ENCODE results near the gene MXRA8.

MXRA8 gene

DNA sequence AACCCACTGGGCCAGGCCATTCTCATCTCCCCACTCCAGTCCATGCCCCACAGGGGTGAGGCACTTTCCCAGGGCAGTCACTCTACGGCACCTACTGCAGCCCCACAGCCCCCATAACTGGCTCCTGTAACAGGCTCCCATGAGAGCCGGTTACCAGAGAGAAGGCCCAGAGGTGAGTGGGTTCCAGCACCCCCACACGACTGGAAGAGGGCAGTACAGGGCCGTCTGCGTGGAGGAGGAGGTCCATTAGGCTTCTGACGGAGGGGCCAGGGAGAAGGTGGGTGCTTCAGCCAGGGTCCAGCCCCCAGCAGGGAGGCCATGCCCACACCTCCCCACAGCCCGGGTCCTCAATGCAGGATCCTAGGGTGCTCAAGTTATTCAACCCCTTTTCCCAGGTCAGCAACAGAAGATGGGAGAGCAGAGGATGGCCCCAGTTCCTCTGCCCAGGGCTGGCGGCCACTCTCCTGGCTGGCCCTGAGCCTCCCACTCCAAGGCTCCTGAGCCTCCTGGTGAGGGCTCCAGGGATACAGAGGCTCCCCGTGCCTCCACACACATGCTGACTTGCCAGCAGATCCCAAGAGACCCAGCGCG lies 52.2 kb downstream of the MXRA8 start:
- peak; percentile 61 for DNase-seq

DNA sequence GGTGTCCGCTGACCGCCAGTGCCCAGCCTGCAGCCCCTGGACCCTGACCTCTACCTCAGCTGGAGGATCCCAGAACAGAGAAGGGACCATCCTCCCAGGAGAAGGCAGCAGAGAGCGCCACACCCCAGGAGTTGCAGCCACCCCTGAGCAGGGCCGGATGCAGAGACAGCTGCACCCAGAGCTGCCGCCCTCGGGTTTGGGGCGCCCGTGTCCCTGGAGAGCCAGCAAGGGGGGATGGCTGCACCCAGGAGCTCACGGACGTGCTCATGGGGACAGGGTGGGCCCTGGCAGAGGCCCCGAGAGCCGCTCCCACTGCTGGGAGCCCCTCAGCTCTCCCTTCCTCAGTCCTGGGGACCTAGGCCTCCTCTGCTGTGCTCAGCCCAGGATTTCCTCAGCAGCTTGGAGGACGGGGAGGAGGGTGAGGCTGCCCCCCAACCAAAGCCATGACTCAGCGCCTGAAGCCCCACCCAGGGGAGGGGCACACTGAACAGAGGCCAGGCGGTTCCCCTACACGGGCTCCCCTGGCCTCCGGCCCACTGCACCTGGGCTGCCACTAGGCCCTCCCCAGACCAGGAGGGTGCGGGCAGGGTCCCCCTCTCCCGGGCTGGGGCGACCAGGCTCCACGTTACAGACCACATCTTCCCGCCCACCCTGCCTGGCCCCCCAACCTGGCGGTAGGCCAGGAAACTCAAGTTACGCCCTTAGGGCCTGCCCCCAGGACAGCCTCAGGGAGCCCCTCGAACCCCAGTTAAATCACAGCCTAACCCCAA lies 52.9 kb downstream of the MXRA8 start:
- DNase-seq = peak; percentile 85

DNA sequence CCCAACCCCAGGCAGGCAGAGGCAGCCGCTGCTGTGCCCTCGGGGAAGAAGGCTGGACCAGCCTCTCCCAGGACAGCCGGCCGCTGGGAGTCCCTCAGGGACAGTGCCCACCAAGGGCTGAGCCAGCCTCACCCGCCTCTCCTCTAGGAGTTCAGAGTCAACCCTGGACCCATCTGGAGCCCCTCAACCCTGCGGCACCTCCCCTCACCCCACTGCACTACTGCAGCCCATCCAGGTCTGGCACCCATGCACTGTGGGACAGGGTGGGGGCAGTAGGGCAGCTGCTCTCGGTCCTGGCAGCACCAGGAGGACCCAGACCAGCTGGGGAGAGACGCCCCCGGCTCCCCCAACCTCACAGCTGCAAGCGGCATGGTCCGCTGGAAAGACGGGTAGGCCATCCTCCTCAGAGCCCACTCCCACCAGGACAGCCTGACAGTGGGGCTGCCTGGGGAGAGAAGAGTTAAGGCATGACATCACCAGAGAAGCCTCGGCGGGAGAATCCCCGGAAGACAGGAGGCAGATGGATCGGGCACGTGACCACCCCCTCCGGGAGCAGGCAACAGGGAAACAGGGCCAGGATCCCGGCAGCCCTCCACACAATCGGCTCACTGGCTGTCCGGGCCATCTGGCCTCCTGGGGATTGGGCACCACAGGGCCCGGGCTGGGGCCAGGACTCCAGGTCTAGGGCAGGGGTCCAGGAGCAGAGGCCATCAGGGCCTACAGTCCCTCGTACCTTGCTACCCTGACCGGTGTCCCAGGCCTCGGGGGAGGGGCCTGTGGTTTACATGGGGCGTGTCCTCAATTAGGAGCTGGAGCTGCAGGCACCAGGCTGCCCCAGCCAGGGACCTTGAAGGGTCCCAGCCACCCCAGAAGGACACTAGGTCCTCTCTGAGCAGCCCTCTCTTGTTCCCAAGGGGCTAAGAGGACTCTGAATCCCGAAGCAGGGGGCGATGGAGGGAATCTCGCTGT lies 53.7 kb downstream of the MXRA8 start:
- DNase-seq = peak; percentile 96

DNA sequence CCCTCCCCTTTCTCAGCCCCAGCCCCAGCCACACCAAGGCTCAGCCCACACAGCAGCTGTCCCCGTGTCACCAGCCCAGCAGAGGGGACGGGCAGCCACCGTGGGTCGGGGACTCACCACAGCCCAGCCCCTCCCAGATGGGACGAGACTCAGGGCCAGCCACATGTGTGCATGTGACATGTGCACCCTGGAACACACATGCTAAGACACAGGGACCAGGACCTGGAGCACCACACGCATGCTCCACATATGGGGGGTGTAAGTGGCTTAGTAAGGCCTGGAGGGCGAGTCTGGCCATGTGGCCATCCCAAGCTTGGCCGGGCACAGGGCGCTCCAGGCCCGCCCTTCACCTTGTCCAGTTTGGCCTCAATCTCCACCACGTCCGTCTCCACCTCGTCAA lies 54.6 kb downstream of the MXRA8 start:
- DNase-seq = no peak

DNA sequence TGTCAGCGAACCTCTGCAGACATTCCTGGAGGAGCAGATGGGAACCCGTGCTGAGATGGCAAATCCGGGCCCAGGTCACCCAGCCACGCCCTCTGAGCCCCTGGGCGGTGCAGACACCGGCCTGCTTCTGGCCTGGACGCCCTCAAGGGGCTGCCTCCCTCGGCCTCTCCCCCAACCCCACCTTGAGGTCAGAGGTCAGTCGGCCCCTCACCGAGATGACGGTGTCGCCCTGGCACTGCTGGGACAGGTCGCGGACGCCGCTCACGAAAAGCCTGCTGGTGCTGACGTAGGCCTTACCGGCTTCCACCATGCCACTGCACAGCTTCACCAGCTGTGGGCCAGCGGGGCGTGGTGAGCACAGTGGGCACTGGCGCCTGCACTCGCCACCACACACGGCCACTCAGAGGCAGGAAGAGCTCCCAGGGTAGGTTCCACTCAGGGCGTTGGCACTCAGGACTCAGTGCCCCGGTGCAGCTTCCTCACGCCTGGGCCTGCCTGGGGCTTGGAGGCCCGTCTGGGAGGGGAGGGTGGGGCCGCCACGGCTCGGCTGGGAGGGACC lies 55.3 kb downstream of the MXRA8 start:
- DNase-seq = peak; percentile 46

Data from NCI-H2171 treated with DMSO at 0.1 percent for 48 hours (cell line).